Prostate gland (tissue), 2 donors: ENCODE data around the gene THSD4.

Experiments used
- CTCF ChIP-seq, 4 experiments: fragments of 200-600 bp in 2 of 4; fragments of 450-650 bp in 2 of 4; sonication (generic) in 2 of 4; IDR thresholded peaks; 1 replicate in 3 of 4; 2 replicates in 1 of 4; pipeline ENCODE4 v1.5.1; 2016 to 2019; ENCODE audit warnings: antibody characterized with exemption in 4 of 4, mild to moderate bottlenecking in 2 of 4, moderate library complexity in 2 of 4
- POLR2AphosphoS5 ChIP-seq: sonication (generic); formaldehyde crosslinking; IDR thresholded peaks from one replicate; pipeline ENCODE4 v1.6.1; 2017; ENCODE audit warnings: antibody characterized with exemption

- TF ChIP-seq CTCF (IDR thresholded peaks at IDR 0.05) (no peak), POLR2AphosphoS5 (no peak)
Measured at GRCh38 chr15:71373917-71374316, 258.6 kb downstream of the THSD4 start.
